Adipocyte (in vitro differentiated cells): ENCODE data around the gene CETP.
A peak's percentile ranks its signal among the peaks of the same experiment; 100 is the strongest.

Source experiments
- DNase-seq: peaks from one replicate; pipeline ENCODE4 v3.0.0-alpha.2; 2015; ENCODE audit warnings: low read depth
- H3K27me3 ChIP-seq: replicated peaks from 2 replicates; pipeline ENCODE4 v1.7.0; 2013; ENCODE audit warnings: mild to moderate bottlenecking, low read length, moderate library complexity; ENCODE audit not compliant: control insufficient read depth, insufficient read depth
- H3K36me3 ChIP-seq: 2 replicates; pipeline ENCODE4 v1.7.0; 2013; ENCODE audit warnings: low read length, mild to moderate bottlenecking, moderate library complexity; ENCODE audit not compliant: control insufficient read depth, insufficient read depth, severe bottlenecking
- H3K4me1 ChIP-seq: 2 replicates; pipeline ENCODE4 v1.7.0; 2013; ENCODE audit warnings: mild to moderate bottlenecking, low read length, moderate library complexity; ENCODE audit not compliant: control insufficient read depth, insufficient read depth
- H3K4me3 ChIP-seq: 2 replicates; pipeline ENCODE4 v1.7.0; 2013; ENCODE audit warnings: mild to moderate bottlenecking, low read length, moderate library complexity
- H3K9ac ChIP-seq: 2 replicates; pipeline ENCODE4 v1.7.0; 2013; ENCODE audit warnings: mild to moderate bottlenecking, low read length, moderate library complexity
- H3K9me3 ChIP-seq: 2 replicates; pipeline ENCODE4 v1.7.0; 2013; ENCODE audit warnings: mild to moderate bottlenecking, low read length, moderate library complexity; ENCODE audit not compliant: control insufficient read depth

The CETP gene

DNA sequence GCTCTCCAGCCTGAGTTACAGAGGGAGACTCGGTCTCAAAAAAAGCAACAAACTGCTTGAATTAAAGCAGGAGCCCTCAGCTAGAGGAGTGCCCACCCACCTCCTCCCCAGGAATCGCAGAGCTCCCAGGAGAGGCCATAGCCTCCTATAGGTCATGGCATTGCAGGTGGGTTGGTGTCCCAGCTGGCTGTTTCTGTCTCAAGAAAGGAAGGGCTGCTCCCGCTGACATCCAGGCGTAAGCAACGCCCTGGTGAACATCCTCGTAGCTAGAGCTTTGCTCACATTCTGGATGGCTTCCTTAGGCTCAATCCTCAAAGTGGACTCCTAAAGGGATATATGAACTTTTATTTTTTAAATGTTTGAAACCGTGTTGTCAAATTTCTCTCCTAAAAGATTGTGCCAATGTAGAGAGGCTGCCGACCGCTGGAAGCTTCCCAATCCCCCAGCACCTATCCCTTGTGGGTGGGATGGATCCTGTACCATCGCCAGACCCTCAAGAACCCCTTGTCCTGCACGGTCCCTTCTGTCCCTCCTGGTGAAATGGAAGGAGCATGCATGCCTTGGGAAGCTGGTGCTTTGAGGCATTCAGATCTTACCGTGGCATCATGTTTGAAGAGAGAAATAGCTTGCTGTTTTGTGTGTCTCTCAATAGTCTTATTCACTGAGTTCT is 33.5 kb downstream of the CETP start:
- H3K9ac ChIP-seq = no peak overlapping the region
- no peak for DNase-seq
- H3K9me3 ChIP-seq = no peaks in the 10 kb centered on the region
- H3K4me1 ChIP-seq = peaks cover 31% of the 10 kb centered on the region
- H3K4me3 ChIP-seq = no peak overlapping the region
- no peaks in the 10 kb centered on the region for H3K36me3 ChIP-seq
- H3K27me3 ChIP-seq = no peaks in the 10 kb centered on the region

DNA sequence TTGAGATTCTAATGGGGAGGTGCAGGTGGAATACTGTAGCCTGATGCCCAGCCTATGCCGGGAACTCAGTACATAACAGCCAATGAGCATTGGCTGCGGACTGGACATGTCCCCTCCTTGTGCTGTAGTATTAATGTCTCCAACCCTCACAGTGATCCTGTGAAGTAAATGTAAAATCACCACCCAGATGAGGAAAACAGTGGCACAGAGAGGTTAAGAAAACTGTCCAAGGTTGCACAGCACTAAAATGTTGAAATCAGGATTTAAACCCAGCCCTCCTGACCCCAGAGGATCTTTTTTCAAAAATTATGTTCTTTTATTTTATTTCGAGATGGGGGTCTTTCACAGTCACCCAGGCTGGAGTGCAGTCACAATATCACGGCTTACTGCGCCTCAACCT is 35.5 kb downstream of the CETP start:
- no peak for DNase-seq
- Histone ChIP-seq H3K4me3 (no peak overlapping the region), H3K9ac (no peak overlapping the region), H3K9me3 (no peaks in the 10 kb centered on the region), H3K27me3 (no peaks in the 10 kb centered on the region), H3K36me3 (no peaks in the 10 kb centered on the region), H3K4me1 (peaks cover 22% of the 10 kb centered on the region)

DNA sequence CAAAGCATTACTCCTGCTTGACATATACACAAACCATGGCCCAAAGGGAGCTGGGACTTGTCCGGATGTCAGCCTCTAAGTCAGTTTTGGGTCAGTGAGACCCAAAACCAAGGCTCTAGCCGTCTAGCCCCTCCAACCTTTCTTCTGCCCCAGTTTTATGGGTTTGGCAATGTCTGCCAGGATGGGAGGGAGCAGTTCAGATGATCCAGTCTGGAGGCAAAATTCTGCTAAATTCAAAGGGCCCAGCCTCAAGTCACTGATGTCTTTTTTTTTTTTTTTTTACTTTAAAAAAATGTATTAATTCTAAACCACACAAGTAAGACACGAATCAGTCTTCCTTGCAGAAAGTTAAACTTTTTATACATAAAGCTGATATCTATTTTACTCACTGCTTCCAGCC is 36.2 kb downstream of the CETP start:
- Histone ChIP-seq H3K9ac (no peak overlapping the region), H3K4me3 (no peak overlapping the region), H3K36me3 (no peaks in the 10 kb centered on the region), H3K4me1 (peaks cover 22% of the 10 kb centered on the region), H3K9me3 (no peaks in the 10 kb centered on the region), H3K27me3 (no peaks in the 10 kb centered on the region)
- no peak for DNase-seq

DNA sequence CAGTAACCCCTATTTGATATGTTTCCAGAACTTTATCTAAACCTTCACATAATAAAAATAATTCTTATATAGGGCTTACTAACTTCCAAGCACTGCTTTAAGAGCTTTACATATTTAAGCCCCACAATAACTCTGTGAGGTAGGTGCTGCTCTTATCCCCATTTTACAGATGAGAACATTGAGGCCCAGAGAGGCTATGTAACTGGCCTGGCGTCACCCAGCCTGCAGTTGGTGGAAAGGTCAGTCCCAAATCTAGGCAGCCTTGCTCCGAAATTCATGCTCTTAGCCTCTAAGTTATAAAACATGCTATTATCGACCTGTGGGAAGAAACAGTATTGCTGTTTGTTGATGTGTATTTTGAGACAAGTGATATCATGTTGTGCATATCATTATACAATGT is 36.6 kb downstream of the CETP start:
- Histone ChIP-seq H3K9me3 (no peaks in the 10 kb centered on the region), H3K36me3 (no peaks in the 10 kb centered on the region), H3K4me3 (no peak overlapping the region), H3K9ac (no peak overlapping the region), H3K27me3 (no peaks in the 10 kb centered on the region), H3K4me1 (peaks cover 22% of the 10 kb centered on the region)
- DNase-seq = no peak

DNA sequence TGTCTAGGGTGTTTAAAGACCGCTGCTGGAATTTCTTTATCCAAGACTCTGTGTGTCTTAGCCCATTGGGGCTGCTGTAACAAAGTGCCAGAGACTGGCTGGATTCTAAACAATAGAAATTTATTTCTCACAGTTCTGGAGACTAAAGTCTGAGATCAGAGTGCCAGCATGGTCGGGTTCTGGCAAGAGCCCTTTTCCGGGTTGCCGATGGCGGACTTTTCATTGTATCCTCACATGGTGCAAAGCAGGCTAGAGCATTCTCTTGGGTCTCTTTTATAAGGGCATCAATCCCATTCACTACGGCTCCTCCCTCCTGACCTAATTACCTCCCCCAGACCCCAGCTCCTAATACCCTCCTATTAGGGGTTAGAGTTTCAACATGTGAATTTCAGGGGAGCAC is 37.1 kb downstream of the CETP start:
- Histone ChIP-seq H3K9me3 (no peaks in the 10 kb centered on the region), H3K9ac (no peak overlapping the region), H3K4me3 (no peak overlapping the region), H3K27me3 (no peaks in the 10 kb centered on the region), H3K36me3 (no peaks in the 10 kb centered on the region), H3K4me1 (peaks cover 22% of the 10 kb centered on the region)
- no peak for DNase-seq

DNA sequence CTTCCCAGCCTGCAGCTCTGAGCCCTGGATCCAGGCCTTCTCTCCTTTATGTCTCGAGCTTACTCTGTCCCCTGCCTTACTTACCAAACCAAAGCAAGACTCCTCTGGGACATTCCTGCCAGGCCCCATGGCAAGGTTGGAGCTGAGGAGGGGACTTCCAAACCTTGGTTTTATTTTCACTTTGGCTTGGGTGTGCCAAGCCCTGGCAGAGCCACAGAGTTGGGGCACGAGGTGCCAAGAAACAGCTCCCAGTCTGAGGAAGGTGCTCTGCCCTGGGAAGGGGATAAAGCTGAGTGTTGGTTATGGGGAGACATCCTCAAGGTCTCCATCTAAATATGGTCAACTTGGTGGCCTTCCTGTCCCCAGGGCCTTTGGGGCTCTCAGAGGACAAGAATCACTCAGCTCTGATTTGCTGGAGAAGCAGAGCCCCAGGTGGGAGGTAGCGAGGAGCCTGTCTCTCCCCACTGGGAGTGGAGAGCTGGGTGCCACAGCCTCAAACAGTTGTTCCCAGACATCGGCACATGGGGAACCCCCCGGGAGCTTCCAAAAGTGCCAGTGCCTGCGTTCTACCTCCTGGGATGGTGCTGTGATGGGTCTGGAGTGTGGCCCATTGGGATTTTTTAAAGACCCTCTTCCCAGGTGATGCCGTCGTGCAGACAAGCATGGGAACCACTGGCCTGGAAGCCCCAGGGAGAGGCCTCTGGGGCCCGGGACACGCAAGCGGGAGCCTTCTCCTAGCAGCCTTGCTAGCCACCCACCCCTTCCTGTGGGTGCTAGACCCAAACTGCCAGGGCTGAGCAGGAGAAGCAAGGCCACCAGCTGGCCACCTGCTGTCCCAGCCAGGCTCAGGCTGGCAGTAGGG is 37.9 kb downstream of the CETP start:
- H3K4me3 ChIP-seq = no peak overlapping the region
- H3K9me3 ChIP-seq = no peaks in the 10 kb centered on the region
- H3K9ac ChIP-seq = peak overlapping the region; percentile 21
- no peak for DNase-seq
- H3K4me1 ChIP-seq = peaks cover 22% of the 10 kb centered on the region
- no peaks in the 10 kb centered on the region for H3K27me3 ChIP-seq
- H3K36me3 ChIP-seq = no peaks in the 10 kb centered on the region

DNA sequence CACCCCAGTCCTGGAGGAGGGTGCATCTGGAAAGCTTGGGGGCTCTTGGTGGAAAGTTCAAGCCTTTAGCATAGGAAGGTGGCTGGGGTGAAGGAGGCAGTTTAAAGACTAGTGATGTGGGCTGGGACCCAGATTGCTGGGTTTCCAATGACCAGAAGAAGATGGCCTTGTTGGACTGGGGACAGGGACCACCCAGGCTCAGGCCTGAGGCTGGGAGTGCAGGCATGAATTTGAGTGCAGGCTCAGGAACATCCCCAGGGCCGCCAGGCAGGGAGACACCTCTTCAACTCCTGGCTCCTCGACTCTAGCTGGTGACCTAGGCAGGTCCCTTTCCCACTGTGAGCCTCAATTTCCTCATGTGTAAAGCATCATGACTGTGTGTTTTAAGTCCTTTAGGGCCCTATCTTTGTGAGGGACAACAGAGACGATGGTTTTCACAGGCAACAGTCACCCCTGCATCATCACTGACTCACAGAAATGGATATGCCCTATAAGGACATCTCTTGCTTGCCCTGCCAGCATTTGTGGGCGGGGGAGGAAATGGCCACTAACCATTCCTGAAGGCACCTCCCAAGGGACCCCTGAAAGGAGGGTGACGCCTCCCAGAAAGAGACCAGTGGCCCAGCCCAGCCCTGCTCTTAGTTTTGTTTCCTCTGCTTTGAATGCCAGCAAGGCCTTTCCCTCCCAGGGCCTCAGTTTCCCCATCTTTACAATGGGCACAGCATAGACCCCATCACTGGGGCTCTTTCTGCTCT is 38.7 kb downstream of the CETP start:
- Histone ChIP-seq H3K4me3 (no peak overlapping the region), H3K4me1 (peaks cover 22% of the 10 kb centered on the region), H3K36me3 (no peaks in the 10 kb centered on the region), H3K9ac (peak overlapping the region; percentile 21), H3K9me3 (no peaks in the 10 kb centered on the region), H3K27me3 (no peaks in the 10 kb centered on the region)
- DNase-seq = peak; percentile 58

DNA sequence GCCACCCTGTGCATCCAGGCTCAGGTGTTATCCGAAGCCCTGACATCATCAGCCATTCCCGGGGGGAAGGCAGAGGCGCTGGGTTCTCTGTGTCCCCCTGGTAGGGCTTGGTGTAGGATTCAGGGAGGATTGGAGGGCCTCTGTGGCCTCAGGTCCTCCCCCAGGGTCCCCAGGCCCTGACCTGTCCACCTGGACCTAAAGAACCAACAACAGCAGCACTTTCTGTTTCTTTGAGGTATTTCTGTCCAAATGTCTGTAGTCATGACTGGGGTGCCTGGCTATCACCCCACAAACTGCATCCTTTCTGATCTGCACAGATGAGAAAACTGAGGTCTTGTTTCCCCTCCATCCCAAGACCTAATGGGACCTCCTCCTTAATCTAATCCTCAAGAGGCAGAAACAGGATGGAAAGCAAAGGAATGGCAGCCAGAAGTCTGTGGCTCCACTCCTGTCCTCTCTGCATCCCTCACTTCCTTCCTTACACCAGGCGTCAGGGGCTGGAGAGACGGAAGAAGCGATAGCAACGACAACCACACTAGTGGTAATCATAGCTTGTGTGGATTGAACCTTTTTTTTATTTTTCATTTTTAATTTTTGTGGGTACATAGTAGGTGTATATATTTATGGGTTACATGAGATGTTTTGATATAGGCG is 39.4 kb downstream of the CETP start:
- peaks cover 22% of the 10 kb centered on the region for H3K4me1 ChIP-seq
- no peak overlapping the region for H3K4me3 ChIP-seq
- H3K27me3 ChIP-seq = no peaks in the 10 kb centered on the region
- H3K9ac ChIP-seq = no peak overlapping the region
- no peak for DNase-seq
- no peaks in the 10 kb centered on the region for H3K36me3 ChIP-seq
- no peaks in the 10 kb centered on the region for H3K9me3 ChIP-seq

DNA sequence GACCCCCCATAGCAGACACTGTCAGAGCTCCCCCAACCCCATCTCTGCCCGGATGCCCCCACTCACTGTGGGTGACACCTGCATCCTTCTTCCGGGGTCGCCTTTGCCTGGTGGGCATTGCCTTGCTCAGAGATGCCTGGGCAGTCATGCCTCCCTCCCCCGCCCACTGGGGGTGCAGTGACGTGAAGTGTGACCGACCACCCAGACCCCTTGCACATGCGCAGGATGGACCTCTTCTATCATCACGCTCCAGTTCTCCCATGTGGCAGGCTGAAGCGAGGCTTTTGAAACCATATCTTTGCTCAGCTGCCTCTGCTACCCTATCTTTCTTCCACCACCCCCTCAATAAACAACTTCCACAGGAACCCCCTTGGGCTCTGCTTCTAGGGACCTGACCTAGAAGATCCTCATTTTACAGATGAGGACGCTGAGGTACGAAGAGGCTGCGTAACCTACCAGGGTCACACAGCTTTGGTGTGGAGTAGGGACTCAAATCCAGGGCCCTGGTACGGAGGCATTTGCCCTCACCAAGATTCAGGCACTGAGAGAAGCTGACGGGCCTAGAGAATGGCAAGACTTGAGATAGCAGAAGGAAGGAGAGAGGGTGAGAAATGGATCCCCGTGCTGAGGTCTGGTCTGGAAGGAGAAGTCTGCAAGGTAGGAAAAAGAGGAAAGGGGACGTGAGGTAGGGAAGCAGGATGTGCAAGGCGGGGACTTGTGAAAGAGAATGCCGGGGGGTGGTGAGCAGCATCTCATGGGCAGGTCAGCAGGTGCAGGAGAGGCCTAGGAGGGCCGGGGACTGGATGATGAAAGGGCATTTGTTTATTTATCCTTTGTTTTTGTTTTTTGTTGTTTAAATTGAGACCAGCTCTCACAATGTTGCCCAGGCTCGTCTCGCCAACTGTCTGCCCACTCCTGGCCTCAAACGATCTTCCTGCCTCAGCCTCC is 42.0 kb downstream of the CETP start:
- Histone ChIP-seq H3K9ac (no peak overlapping the region), H3K4me3 (no peak overlapping the region), H3K36me3 (no peaks in the 10 kb centered on the region), H3K9me3 (no peaks in the 10 kb centered on the region), H3K27me3 (no peaks in the 10 kb centered on the region), H3K4me1 (peaks cover 22% of the 10 kb centered on the region)
- DNase-seq = no peak

DNA sequence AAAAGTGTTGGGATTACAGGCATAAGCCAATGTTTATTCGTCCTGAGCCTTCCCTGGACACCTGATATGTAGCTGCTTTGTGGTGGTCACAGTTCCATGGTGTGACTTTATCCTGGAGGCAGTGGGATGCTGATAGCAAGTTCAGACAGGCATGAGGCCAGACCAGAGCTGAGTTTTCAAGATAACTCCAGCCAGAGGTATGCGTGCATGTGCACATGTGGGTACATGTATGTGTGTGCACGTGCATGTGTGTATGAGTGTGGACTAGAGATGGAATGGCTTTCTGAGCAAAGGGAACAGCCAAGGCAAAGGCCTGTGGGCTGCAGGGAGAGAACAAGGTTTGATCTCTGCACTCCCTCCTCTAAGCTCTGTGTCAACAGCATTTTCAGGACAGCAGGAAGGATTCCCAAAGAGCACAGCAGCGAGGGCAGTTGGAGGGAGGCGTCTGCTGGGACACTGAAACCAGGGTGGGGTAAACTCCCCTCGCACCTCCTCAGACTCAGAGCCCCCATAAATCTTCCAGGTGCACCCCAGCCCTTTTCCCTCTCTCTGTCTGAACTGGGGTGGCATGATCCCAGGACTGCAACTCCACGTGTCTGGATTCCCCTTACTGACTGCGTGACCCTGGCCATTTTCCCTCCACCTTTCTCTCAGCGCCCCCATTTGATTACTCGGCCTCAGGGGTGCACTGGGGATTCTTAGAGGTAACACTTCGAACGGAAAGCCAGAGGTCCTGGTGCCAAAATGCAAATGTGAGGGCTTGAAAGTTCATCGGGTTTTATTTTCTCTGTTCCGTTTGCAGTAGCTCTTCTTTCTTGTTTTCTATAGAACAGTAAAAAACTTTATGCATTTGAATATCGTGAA is 42.9 kb downstream of the CETP start:
- Histone ChIP-seq H3K9me3 (no peaks in the 10 kb centered on the region), H3K4me1 (peaks cover 15% of the 10 kb centered on the region), H3K27me3 (no peaks in the 10 kb centered on the region), H3K9ac (no peak overlapping the region), H3K4me3 (no peak overlapping the region), H3K36me3 (no peaks in the 10 kb centered on the region)
- DNase-seq = no peak
